Endothelial cell (in vitro differentiated cells): ENCODE data around the gene KCNMB2. TPM values are rescaled to one million over a fixed set of nuclear protein-coding genes. Genes with fewer than 3 reads are reported as not detected.

Source experiments
- DNase-seq: peaks from one replicate; pipeline ENCODE4 v3.0.0; 2021; ENCODE audit warnings: low spot score
- H3K27ac Mint-ChIP-seq: one replicate; pipeline ENCODE4 v1.8.0; 2021; ENCODE audit warnings: mixed read lengths, inconsistent platforms; ENCODE audit not compliant: unreplicated experiment
- H3K27me3 Mint-ChIP-seq: one replicate; pipeline ENCODE4 v1.8.0; 2021; ENCODE audit warnings: mild to moderate bottlenecking, moderate library complexity, mixed read lengths, inconsistent platforms; ENCODE audit not compliant: unreplicated experiment
- H3K36me3 Mint-ChIP-seq: one replicate; pipeline ENCODE4 v1.8.0; 2021; ENCODE audit warnings: mild to moderate bottlenecking, low read depth, mixed read lengths, inconsistent platforms; ENCODE audit not compliant: unreplicated experiment
- H3K4me1 Mint-ChIP-seq: one replicate; pipeline ENCODE4 v1.8.0; 2021; ENCODE audit warnings: mild to moderate bottlenecking, mixed read lengths, inconsistent platforms; ENCODE audit not compliant: unreplicated experiment
- H3K4me3 Mint-ChIP-seq: one replicate; pipeline ENCODE4 v1.8.0; 2021; ENCODE audit warnings: mild to moderate bottlenecking, mixed read lengths, inconsistent platforms; ENCODE audit not compliant: unreplicated experiment
- H3K9me3 Mint-ChIP-seq: one replicate; pipeline ENCODE4 v1.8.0; 2021; ENCODE audit warnings: mixed read lengths, inconsistent platforms; ENCODE audit not compliant: unreplicated experiment
- total RNA-seq: library from RNA; stranded (reverse); fragmentation: NEBNext Ultra II Directional; extraction: Animal tissue kit (Norgen Biotek cat#: 25700); gene quantifications from one replicate; pipeline ENCODE4 v1.2.1, GENCODE V29; 2021; ENCODE audit not compliant: unreplicated experiment
- TF ChIP-seq, protein P1 (sequence below): fragments of 200-600 bp; sonication (generic); IDR thresholded peaks from one replicate; pipeline ENCODE4 v1.5.0; 2021; ENCODE audit warnings: antibody characterized with exemption; ENCODE audit not compliant: unreplicated experiment

Gene KCNMB2
- total RNA-seq, 1 donor from 2014 or later: not detected

DNA sequence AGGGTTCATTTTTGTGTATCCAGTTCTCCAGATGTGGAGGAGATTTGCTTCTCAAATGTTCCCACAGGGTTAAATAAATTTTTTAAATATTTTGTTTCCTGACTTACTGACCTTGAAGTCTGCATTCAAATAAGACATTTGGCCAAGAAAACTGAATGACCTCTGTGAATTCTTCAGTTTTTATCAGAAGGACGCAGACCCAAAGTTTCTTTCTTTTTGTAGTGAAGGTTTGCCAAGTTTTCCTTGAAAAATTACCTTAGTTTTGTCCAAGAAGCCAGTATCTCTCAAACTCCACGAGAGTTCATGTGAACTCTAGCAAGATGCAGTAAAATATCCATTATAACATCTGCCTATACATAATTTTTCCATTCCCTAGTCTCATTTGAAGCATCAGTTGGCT, 332.4 kb downstream of the KCNMB2 start:
- Mint-ChIP-seq H3K27me3 (peaks cover 1% of the 10 kb centered on the region), H3K36me3 (no peaks in the 10 kb centered on the region), H3K4me1 (no peaks in the 10 kb centered on the region), H3K27ac (no peak overlapping the region), H3K4me3 (no peak overlapping the region), H3K9me3 (no peaks in the 10 kb centered on the region)
- TF ChIP-seq, protein P1, sequence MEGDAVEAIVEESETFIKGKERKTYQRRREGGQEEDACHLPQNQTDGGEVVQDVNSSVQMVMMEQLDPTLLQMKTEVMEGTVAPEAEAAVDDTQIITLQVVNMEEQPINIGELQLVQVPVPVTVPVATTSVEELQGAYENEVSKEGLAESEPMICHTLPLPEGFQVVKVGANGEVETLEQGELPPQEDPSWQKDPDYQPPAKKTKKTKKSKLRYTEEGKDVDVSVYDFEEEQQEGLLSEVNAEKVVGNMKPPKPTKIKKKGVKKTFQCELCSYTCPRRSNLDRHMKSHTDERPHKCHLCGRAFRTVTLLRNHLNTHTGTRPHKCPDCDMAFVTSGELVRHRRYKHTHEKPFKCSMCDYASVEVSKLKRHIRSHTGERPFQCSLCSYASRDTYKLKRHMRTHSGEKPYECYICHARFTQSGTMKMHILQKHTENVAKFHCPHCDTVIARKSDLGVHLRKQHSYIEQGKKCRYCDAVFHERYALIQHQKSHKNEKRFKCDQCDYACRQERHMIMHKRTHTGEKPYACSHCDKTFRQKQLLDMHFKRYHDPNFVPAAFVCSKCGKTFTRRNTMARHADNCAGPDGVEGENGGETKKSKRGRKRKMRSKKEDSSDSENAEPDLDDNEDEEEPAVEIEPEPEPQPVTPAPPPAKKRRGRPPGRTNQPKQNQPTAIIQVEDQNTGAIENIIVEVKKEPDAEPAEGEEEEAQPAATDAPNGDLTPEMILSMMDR: no peak
- DNase-seq: no peak

DNA sequence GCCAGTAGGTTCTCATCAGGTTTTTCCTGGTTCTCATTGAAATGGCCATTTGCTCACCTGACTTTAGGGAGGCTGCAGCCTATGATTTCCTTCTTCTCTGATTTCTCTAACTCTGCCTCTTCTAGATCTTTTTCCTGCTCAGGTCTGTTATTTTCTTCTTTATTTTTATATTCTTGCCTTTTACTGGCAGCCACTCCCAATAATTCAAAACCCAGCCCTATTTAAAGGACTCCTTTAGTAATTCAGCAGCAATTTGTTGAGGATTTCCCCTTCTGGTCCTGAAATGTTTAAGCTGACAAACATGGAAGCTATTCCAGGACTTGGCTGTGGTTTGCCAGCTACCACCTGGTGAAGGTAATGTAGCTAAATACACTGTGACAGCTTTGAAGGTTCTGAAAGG, 333.8 kb downstream of the KCNMB2 start:
- TF ChIP-seq, protein P1: no peak
- Mint-ChIP-seq H3K36me3 (no peaks in the 10 kb centered on the region), H3K27ac (no peak overlapping the region), H3K4me1 (no peaks in the 10 kb centered on the region), H3K27me3 (peaks cover 1% of the 10 kb centered on the region), H3K9me3 (no peaks in the 10 kb centered on the region), H3K4me3 (no peak overlapping the region)
- no peak for DNase-seq

DNA sequence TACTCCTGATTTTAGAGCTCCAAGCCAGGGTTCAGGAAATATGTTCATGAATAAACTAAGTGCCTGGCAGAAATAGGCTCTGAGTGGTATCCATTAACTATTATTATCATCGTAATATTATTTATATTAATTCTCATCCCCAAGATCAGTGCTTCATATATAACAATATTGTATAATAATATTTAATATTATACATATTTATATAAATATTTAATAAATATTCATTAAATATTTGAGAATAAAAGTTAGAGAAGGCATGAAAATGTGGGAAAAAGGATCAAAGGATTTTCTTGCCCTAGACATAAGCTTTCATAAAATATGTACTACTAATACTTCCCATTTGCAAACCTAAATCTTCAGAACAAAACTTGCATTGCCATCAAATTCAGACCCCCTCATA, 338.9 kb downstream of the KCNMB2 start:
- DNase-seq: no peak
- Mint-ChIP-seq H3K4me1 (peaks cover 2% of the 10 kb centered on the region), H3K36me3 (no peaks in the 10 kb centered on the region), H3K9me3 (no peaks in the 10 kb centered on the region), H3K4me3 (no peak overlapping the region), H3K27me3 (no peaks in the 10 kb centered on the region), H3K27ac (no peak overlapping the region)
- TF ChIP-seq, protein P1: no peak

DNA sequence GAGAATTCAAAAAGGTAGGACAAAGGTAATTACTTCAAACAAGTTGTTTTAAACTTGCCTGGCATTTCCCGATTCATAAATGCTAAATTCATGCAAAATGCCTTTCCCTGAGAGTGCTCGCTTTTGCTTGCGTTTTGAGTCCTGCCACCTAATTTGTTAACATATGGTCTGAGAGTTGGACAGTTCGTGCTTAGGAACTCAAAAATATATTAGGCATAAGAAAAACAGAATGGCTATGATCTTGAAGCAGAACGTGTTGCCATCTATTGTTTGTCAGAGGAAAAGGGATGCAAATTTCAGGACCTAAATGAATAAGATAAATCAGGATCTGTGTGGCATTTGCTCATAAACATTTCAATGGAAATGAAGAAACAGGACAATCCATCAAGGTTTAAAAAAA, 339.6 kb downstream of the KCNMB2 start:
- Mint-ChIP-seq H3K4me3 (no peak overlapping the region), H3K36me3 (no peaks in the 10 kb centered on the region), H3K9me3 (no peaks in the 10 kb centered on the region), H3K27ac (no peak overlapping the region), H3K27me3 (no peaks in the 10 kb centered on the region), H3K4me1 (peaks cover 2% of the 10 kb centered on the region)
- no peak for DNase-seq
- TF ChIP-seq, protein P1: no peak

DNA sequence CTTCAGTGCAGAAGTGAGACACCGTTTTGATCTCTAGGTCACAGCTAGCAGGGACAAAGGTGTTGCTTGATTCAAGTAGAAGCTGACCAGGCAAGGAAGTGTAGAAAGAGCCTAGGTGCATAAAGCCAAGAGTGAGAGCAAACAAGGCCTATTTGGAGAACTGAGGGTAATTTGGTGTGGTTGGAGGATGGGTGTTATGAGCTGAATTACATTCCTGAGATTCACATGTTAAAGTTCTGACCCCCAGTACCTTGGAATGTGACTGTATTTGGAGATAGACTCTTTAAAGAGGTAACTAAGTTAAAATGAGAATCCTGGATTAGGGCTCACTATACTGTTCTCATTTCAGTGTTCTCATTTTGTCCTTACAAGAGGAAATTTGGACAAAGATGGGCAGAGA, 344.0 kb downstream of the KCNMB2 start:
- H3K4me3 Mint-ChIP-seq: no peak overlapping the region
- H3K9me3 Mint-ChIP-seq: no peaks in the 10 kb centered on the region
- DNase-seq: no peak
- peaks cover 2% of the 10 kb centered on the region for H3K4me1 Mint-ChIP-seq
- TF ChIP-seq, protein P1: no peak
- H3K27ac Mint-ChIP-seq: no peak overlapping the region
- H3K36me3 Mint-ChIP-seq: no peaks in the 10 kb centered on the region
- H3K27me3 Mint-ChIP-seq: no peaks in the 10 kb centered on the region
